RWPE2 (cell line): ENCODE results near the gene METTL23.

Experiments used
- ATAC-seq: fragments of 200-7000 bp; cut with Tn5 transposase; 3 replicates; pipeline ENCODE4 v1.9.1; 2021; ENCODE audit warnings: low read depth
- DNase-seq: peaks from one replicate; pipeline ENCODE4 v3.0.0-alpha.2; 2020; ENCODE audit warnings: low spot score
- H3K27ac ChIP-seq: fragments of 450-650 bp; 2 replicates; pipeline ENCODE4 v1.5.1; 2017; ENCODE audit warnings: mild to moderate bottlenecking; ENCODE audit not compliant: poor library complexity, severe bottlenecking
- H3K27me3 ChIP-seq: fragments of 250-450 bp; sonication (Bioruptor Pico); 2 replicates; pipeline ENCODE4 v1.5.1; 2021; ENCODE audit warnings: mild to moderate bottlenecking, moderate library complexity; ENCODE audit not compliant: insufficient read depth, poor library complexity, severe bottlenecking
- H3K36me3 ChIP-seq: fragments of 250-450 bp; sonication (Bioruptor Pico); 2 replicates; pipeline ENCODE4 v1.5.1; 2020; ENCODE audit warnings: low read depth, mild to moderate bottlenecking, moderate library complexity
- H3K4me1 ChIP-seq: fragments of 250-450 bp; sonication (Bioruptor Pico); 2 replicates; pipeline ENCODE4 v1.5.1; 2021; ENCODE audit warnings: mild to moderate bottlenecking, moderate library complexity; ENCODE audit not compliant: insufficient read depth, poor library complexity, severe bottlenecking
- H3K4me3 ChIP-seq: fragments of 250-450 bp; sonication (Bioruptor Pico); 2 replicates; pipeline ENCODE4 v1.5.1; 2021; ENCODE audit warnings: mild to moderate bottlenecking, moderate library complexity; ENCODE audit not compliant: severe bottlenecking
- H3K9me3 ChIP-seq: fragments of 250-450 bp; sonication (Bioruptor Pico); 2 replicates; pipeline ENCODE4 v1.5.1; 2021; ENCODE audit warnings: mild to moderate bottlenecking, moderate library complexity; ENCODE audit not compliant: severe bottlenecking
- TF ChIP-seq, protein P1 (sequence below): fragments of 450-650 bp; IDR thresholded peaks from one replicate; pipeline ENCODE4 v1.5.1; 2017; ENCODE audit warnings: mild to moderate bottlenecking, moderate library complexity; ENCODE audit not compliant: poor library complexity, severe bottlenecking

Gene METTL23

DNA sequence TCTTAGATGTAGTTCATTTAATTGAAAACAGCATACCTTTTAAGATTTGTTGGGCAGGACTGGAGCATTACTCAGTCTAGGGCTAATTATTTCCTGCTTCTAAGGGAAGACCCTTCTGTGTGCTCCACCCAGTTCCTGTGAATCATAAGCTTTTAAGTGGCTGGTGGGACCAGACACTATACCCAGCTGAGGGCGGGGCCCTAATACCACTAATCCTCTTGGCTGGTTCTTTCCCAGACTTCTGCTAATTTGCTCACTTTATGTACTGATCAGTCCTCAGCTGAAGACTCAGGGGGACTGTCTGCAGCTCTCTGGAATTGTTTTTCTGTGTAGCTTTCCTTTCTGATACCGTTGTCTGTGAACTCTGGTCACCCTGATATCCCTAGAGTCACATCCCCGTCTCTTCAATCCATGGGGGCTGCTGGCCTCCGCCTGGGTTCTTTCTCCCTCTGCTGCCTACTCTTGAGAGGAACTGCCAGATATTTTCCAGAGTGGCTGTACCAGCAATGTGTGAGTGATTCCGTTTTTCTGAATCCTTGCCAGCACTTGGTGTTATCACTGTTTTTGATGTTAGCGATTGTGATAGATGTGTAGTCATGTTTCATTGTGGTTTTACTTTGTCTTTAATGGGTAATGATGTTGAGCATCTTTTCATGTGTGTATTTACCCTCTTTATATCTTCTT is 46.3 kb downstream of the METTL23 start:
- H3K36me3 ChIP-seq: peaks cover 43% of the 10 kb centered on the region
- H3K4me3 ChIP-seq: no peak overlapping the region
- TF ChIP-seq, protein P1, sequence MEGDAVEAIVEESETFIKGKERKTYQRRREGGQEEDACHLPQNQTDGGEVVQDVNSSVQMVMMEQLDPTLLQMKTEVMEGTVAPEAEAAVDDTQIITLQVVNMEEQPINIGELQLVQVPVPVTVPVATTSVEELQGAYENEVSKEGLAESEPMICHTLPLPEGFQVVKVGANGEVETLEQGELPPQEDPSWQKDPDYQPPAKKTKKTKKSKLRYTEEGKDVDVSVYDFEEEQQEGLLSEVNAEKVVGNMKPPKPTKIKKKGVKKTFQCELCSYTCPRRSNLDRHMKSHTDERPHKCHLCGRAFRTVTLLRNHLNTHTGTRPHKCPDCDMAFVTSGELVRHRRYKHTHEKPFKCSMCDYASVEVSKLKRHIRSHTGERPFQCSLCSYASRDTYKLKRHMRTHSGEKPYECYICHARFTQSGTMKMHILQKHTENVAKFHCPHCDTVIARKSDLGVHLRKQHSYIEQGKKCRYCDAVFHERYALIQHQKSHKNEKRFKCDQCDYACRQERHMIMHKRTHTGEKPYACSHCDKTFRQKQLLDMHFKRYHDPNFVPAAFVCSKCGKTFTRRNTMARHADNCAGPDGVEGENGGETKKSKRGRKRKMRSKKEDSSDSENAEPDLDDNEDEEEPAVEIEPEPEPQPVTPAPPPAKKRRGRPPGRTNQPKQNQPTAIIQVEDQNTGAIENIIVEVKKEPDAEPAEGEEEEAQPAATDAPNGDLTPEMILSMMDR: no peak
- H3K4me1 ChIP-seq: peaks cover 9% of the 10 kb centered on the region
- H3K27ac ChIP-seq: peak overlapping the region; percentile 70
- H3K27me3 ChIP-seq: no peaks in the 10 kb centered on the region
- DNase-seq: peak; percentile 71
- H3K9me3 ChIP-seq: no peaks in the 10 kb centered on the region
- peak; percentile 100 for ATAC-seq

DNA sequence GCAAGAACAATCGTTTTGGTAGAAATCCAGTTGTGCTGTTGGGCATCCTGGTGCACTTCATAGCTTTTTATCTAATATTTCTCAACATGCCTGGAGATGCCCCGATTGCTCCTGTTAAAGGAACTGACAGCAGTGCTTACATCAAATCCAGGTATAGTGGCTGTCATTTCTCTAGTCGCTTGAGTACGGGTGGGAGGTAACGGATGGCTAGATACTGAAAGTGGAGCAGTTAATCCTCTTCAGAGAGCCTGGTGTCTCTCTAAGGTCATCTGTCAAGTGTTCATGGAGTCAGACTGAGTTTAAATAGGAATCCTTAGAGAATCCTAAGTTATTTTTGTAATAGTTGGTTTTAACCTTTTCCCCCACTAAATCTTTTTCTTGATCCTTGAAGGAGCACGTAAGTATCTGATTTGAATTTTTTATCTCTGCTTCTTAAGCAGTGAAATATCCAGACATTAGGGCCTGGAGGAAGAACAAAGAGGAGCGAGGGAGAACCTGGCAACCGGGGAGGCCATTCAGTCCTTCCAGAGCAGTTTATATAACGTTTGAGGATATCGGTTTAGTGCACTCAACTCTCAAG is 48.5 kb downstream of the METTL23 start:
- ATAC-seq (no peak), DNase-seq (no peak)
- Histone ChIP-seq H3K4me3 (no peak overlapping the region), H3K27ac (no peak overlapping the region), H3K4me1 (peaks cover 9% of the 10 kb centered on the region), H3K36me3 (peaks cover 42% of the 10 kb centered on the region), H3K9me3 (no peaks in the 10 kb centered on the region), H3K27me3 (no peaks in the 10 kb centered on the region)
- TF ChIP-seq, protein P1: no peak

DNA sequence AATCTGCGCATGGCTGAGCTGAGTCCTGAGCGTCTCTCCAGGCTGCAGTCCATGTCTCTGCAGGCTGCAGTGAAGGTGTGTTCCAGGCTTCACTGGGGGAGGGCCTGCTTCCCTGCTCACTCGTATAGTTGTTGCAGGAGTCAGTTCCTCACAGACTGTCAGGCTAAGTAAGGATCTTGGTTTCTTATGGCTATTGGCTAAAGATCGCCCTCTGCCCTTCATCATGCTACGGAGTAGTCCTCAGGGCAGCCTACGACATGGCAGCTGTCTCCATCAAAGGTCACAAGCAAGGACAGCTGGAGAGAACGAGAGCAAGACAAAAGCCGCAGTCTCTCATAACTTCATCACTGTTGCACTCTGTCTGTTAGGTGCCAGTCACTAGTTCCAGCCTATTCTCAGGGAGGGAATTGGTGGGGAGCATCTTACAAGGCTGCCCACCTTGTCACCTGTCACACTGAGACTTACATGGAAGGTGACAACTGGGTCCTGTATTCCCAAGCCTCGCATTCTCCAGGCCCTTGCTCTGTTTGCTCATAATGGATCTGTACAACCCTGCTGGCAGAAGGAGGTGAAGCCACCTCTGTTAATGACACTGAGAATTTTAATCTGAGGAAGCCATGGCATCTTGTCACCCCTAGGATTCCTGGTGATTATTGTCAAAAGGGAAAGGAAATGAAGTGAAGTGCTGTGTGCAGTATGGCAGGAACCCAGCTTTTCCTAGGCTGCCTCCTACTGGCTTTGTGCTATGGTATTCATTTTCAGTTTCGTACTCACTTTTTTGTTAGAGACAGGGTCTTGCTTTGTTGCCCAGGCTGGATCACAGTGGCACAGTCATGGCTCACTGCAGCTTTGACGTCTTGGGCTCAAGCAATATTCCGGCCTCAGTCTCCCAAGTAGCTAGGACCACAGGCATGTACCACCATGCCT is 54.7 kb downstream of the METTL23 start:
- Histone ChIP-seq H3K9me3 (no peaks in the 10 kb centered on the region), H3K27ac (no peak overlapping the region), H3K36me3 (peaks cover 27% of the 10 kb centered on the region), H3K4me1 (no peaks in the 10 kb centered on the region), H3K27me3 (no peaks in the 10 kb centered on the region), H3K4me3 (no peak overlapping the region)
- ATAC-seq (no peak), DNase-seq (no peak)
- TF ChIP-seq, protein P1: no peak

DNA sequence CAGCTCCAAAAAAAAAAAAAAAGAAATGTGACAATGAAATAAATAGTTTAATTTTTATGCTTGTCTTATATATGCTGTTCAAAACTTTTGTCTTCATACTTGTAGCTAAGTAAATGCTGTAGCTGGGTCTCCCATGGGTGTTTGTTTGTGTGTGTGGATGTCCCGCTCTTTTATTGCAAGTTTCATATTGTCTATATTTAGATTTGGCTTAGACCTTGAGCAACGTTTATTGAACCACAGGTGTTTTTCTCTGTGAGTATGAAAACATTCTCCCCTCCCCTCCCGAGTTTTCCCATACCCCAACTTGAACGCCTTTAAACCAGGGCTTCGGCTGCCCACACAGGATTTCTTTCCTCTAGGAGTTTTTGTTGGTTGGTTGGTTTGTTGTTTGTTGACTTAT is 56.5 kb downstream of the METTL23 start:
- Histone ChIP-seq H3K27me3 (no peaks in the 10 kb centered on the region), H3K4me1 (no peaks in the 10 kb centered on the region), H3K27ac (no peak overlapping the region), H3K36me3 (peaks cover 15% of the 10 kb centered on the region), H3K4me3 (no peak overlapping the region), H3K9me3 (no peaks in the 10 kb centered on the region)
- no peak for ATAC-seq
- DNase-seq: no peak
- TF ChIP-seq, protein P1: no peak
